Activated CD8-positive, alpha-beta T cell treated with anti-CD3 and anti-CD28 coated beads for 36 hours (primary cell): ENCODE data around the gene PLTP. TPM values are rescaled to one million over a fixed set of nuclear protein-coding genes. Genes with fewer than 3 reads are reported as not detected.

Source experiments
- ATAC-seq: fragments of 200-7000 bp; cut with Tn5 transposase; one replicate; pipeline ENCODE4 v1.10.0; 2021; ENCODE audit warnings: mild to moderate bottlenecking, moderate library complexity
- CTCF ChIA-PET: fragments of 350-600 bp; sonication (Branson Sonifier 250); formaldehyde crosslinking; loops from one replicate; lab custom pipeline; 2021; ENCODE audit warnings: antibody characterized with exemption; lab: Charles Lee
- POLR2A ChIA-PET: fragments of 350-600 bp; sonication (Branson Sonifier 250); formaldehyde crosslinking; loops from one replicate; lab custom pipeline; 2021; ENCODE audit warnings: antibody characterized with exemption; lab: Charles Lee
- DNase-seq: peaks from one replicate; pipeline ENCODE4 v3.0.0-alpha.2; 2020
- H3K27ac Mint-ChIP-seq: one replicate; pipeline ENCODE4 v1.8.0; 2021; ENCODE audit warnings: mild to moderate bottlenecking, mixed read lengths
- H3K27me3 Mint-ChIP-seq: one replicate; pipeline ENCODE4 v1.8.0; 2021; ENCODE audit warnings: mixed read lengths
- H3K36me3 Mint-ChIP-seq: one replicate; pipeline ENCODE4 v1.8.0; 2021; ENCODE audit warnings: low read depth, mixed read lengths
- H3K4me1 Mint-ChIP-seq: one replicate; pipeline ENCODE4 v1.8.0; 2021; ENCODE audit warnings: low read depth, mixed read lengths
- H3K4me3 Mint-ChIP-seq: one replicate; pipeline ENCODE4 v1.8.0; 2021; ENCODE audit warnings: mild to moderate bottlenecking, moderate library complexity, mixed read lengths
- H3K9me3 Mint-ChIP-seq: one replicate; pipeline ENCODE4 v1.8.0; 2021; ENCODE audit warnings: mixed read lengths
- intact Hi-C: fragments of 100-400 bp; cut with micrococcal nuclease; formaldehyde crosslinking; loops from one replicate; pipeline ENCODE4 v1.10.0; 2022
- total RNA-seq, 2 experiments: library from RNA; stranded (reverse); gene quantifications; one replicate each; pipeline ENCODE4 v1.2.3, GENCODE V29; 2021
- TF ChIP-seq, protein P1 (sequence below): fragments of 200-600 bp; IDR thresholded peaks from one replicate; pipeline ENCODE4 v1.8.0; 2022; ENCODE audit warnings: antibody characterized with exemption, mild to moderate bottlenecking

Gene PLTP
- total RNA-seq, 2 experiments from 2014 or later: 7.4 to 8.6 TPM

DNA sequence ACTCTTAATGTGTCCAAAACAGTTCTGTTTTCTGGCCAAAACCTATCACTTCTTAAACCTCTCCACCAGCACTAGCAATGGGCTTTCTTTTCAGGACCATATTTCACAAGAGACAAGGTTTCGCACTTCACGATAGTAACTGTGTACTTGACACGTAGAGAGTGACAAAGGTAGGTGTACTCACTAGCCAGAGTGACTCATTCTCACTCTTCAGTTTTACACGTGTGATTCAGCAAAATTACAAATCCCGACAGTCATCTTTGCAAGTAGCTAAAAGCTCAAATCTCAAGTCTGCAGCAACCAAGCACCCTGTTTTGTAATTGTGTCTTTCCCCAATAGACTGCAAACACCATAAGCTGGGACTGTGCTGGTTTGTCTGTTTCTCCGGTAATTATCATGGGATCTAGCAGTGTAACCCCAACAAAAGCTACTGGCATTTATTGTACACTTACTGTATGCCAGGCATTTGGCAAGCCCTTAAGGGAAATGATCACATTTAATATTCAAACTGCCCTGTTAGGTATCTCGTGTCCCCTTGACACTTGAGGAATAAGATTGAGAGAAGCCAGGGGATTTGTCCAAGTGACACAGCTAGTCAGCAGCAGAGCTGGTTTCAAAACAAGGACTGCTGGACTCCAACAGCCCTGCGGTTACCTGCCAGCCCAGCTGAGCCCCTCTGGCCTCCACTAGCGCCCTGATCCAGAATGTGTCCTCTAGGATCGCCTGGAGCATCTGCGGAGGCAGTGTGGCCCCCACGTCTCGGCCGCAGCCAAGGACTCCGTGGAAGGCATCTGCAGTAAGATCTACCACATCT lies 32.4 kb upstream of the PLTP start:
- intact Hi-C loops: no loop called here
- peaks cover 41% of the 10 kb centered on the region for H3K36me3 Mint-ChIP-seq
- H3K4me1 Mint-ChIP-seq: peaks cover 13% of the 10 kb centered on the region
- H3K27me3 Mint-ChIP-seq: no peaks in the 10 kb centered on the region
- ATAC-seq (peak; percentile 59), DNase-seq (no peak)
- no peak overlapping the region for H3K4me3 Mint-ChIP-seq
- POLR2A ChIA-PET: interaction anchor here (1.2 to 12.9 kb wide), 8 partner anchors 7 to 54 kb away, joined by 3 to 119 read pairs (median 4); partner anchors contain the start of genes PCIF1 and ZNF335
- H3K9me3 Mint-ChIP-seq: no peaks in the 10 kb centered on the region
- CTCF ChIA-PET: interaction anchor here (0.7 to 3.6 kb wide), 9 partner anchors 10 to 173 kb away, joined by 3 to 20 read pairs (median 3); partner anchors contain the start of genes CTSA, NEURL2 and PCIF1
- H3K27ac Mint-ChIP-seq: peak overlapping the region; percentile 75
- TF ChIP-seq, protein P1, sequence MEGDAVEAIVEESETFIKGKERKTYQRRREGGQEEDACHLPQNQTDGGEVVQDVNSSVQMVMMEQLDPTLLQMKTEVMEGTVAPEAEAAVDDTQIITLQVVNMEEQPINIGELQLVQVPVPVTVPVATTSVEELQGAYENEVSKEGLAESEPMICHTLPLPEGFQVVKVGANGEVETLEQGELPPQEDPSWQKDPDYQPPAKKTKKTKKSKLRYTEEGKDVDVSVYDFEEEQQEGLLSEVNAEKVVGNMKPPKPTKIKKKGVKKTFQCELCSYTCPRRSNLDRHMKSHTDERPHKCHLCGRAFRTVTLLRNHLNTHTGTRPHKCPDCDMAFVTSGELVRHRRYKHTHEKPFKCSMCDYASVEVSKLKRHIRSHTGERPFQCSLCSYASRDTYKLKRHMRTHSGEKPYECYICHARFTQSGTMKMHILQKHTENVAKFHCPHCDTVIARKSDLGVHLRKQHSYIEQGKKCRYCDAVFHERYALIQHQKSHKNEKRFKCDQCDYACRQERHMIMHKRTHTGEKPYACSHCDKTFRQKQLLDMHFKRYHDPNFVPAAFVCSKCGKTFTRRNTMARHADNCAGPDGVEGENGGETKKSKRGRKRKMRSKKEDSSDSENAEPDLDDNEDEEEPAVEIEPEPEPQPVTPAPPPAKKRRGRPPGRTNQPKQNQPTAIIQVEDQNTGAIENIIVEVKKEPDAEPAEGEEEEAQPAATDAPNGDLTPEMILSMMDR: no peak

DNA sequence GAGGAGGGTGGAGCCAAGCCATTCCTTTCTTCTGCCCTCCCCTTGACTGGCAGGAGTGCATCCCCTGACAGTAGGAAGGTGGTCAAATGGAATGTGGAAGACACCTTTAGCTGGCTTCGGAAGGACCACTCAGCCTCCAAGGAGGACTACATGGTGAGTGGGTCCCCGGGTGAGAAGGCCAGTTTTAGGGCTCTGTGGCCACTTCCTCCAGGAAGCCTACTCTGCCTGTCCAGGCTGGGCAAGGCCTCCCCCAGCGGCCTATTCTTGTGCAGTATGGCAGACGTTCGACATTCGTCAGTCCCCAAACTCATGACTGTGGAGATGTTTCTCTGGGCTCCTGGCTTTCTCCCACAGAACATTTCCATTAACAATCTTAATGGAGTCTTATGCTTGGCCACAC lies 31.7 kb upstream of the PLTP start:
- peaks cover 16% of the 10 kb centered on the region for H3K4me1 Mint-ChIP-seq
- intact Hi-C loops: no loop called here
- no peaks in the 10 kb centered on the region for H3K27me3 Mint-ChIP-seq
- ChIA-PET POLR2A (interaction anchor here (1.2 to 12.9 kb wide), 8 partner anchors 7 to 53 kb away, joined by 3 to 119 read pairs (median 4); partner anchors contain the start of genes PCIF1 and ZNF335), CTCF (interaction anchor here (0.7 to 3.6 kb wide), 8 partner anchors 9 to 172 kb away, joined by 3 to 20 read pairs (median 4); partner anchors contain the start of genes CTSA, NEURL2 and PCIF1)
- no peaks in the 10 kb centered on the region for H3K9me3 Mint-ChIP-seq
- no peak overlapping the region for H3K4me3 Mint-ChIP-seq
- H3K36me3 Mint-ChIP-seq: peaks cover 36% of the 10 kb centered on the region
- TF ChIP-seq, protein P1: no peak
- DNase-seq: no peak
- no peak for ATAC-seq
- peak overlapping the region; percentile 75 for H3K27ac Mint-ChIP-seq

DNA sequence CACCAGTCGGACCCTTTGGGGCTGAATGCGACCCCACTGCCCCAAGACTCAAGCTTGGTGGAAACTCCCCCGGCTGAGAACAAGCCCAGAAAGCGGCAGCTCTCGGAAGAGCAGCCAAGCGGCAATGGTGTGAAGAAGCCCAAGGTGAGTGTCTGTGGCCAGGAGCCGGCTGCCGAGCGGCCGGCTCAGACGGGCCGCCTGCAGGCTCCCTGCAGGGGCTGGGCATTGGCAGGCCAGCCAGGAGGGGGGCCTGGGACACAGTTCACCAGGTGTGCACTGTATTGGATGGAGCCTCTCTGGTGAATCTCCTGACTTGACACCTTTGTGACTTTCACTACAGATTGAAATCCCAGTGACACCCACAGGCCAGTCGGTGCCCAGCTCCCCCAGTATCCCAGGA lies 28.5 kb upstream of the PLTP start:
- ATAC-seq (no peak), DNase-seq (no peak)
- Mint-ChIP-seq H3K27me3 (no peaks in the 10 kb centered on the region), H3K36me3 (peaks cover 38% of the 10 kb centered on the region), H3K27ac (no peak overlapping the region), H3K9me3 (no peaks in the 10 kb centered on the region), H3K4me1 (peaks cover 31% of the 10 kb centered on the region), H3K4me3 (no peak overlapping the region)
- CTCF ChIA-PET: interaction anchor here (1.5 to 9.3 kb wide), 2 partner anchors 29 to 50 kb away, joined by 4 to 74 read pairs; no protein-coding TSS in a partner anchor
- intact Hi-C loops: no loop called here
- POLR2A ChIA-PET: interaction anchor here (1.1 to 8.9 kb wide), 7 partner anchors 8 to 32 kb away, joined by 3 to 119 read pairs (median 5); partner anchors contain the start of gene ZNF335
- TF ChIP-seq, protein P1: no peak

DNA sequence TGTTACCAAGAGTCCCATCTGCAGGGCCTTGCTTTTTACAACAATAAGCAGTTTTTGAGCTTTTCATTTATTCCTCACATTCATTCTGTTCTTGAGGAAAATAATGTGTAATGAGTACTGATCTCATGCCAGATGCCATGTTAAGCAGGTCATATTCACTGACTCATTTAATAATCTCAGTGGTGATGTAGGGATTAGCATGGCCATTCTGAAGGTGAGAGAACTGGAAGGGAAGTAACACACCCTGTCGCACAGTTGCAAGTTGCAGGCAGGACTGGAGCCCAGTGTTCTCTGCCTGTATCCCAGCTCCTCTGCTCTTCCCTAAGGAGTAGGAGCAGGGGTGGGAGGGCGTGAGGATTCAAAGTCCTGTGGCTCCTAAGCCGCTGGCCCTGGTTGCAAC lies 28.1 kb upstream of the PLTP start:
- Mint-ChIP-seq H3K27ac (no peak overlapping the region), H3K9me3 (no peaks in the 10 kb centered on the region), H3K4me3 (no peak overlapping the region), H3K36me3 (peaks cover 38% of the 10 kb centered on the region), H3K27me3 (no peaks in the 10 kb centered on the region), H3K4me1 (peaks cover 31% of the 10 kb centered on the region)
- TF ChIP-seq, protein P1: no peak
- intact Hi-C loops: no loop called here
- no peak for ATAC-seq
- no peak for DNase-seq
- POLR2A ChIA-PET: interaction anchor here (1.1 to 8.9 kb wide), 6 partner anchors 8 to 33 kb away, joined by 3 to 119 read pairs (median 5); partner anchors contain the start of gene ZNF335
- CTCF ChIA-PET: interaction anchor here (1.5 to 9.3 kb wide), 2 partner anchors 30 to 50 kb away, joined by 4 to 74 read pairs; no protein-coding TSS in a partner anchor
